ENCODE results near the gene PRR14. TPM values are rescaled to one million over a fixed set of nuclear protein-coding genes. Genes with fewer than 3 reads are reported as not detected.

Gene PRR14
- total and polyA plus RNA-seq, 2 of the 4 experiments (the other 2 are of a cell fraction): 1.4 to 11.9 TPM

DNA sequence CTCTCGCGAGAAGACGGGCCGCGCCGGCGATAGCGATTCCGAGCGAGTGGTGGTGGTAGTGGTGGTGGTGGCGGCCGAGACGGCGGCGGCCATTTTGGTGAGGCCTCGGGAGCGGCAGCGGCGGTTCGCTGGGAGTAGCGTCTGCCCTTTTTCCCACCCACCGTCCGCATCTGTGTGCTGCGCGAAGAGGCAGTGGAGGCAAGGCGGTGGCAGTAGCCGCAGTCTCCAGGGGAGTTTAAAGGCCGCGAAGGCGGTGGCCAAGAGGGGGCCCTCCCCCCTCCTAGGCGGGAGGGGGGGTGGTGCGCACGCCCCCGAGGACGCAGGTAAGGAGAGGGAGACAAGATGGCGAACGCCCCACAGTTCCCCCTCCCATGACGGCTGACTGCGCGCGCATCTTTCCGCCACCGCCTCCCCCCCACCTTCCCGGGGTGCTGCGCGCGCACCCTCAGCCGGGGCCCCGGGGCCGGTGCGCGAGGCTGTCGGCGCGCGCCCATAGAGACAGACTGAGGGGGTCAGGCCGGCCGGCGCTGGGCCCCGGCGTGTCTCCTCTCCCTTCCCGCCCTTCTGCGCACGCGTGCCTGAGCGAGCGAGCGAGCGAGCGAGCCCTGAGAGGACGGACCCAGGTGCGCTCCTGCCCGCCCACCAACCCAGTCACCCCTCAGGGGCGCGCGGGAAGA, 47.5 kb downstream of the PRR14 start (continued):
- peak; percentile 90; the same call in 1 of the 2 replicates for TF ChIP-seq CHD1 (IDR thresholded peaks at IDR 0.05; ENCODE audit: low read depth, low read length)
- TF ChIP-seq RFX5 (IDR thresholded peaks at IDR 0.05; ENCODE audit: low read depth, low read length): no peak

- ChIA-PET CTCF (no interaction called here), POLR2A (ENCODE audit: unreplicated experiment) (no interaction called here)
- Histone ChIP-seq H3K79me1 (ENCODE audit: low read depth in 1 of 2, low read length in 2 of 2) (peaks cover 8 to 37% of the 10 kb centered on the region in 2 experiments; a peak in 3 of 4 replicates), H4K5ac (ENCODE audit: low read depth, low read length) (peak within 1 kb of the TSS; percentile 99), H3K56ac (ENCODE audit: extremely low read depth, insufficient read depth, low read length) (peak within 1 kb of the TSS; percentile 99), H2BK15ac (ENCODE audit: low read depth, low read length) (peak within 1 kb of the TSS; percentile 93; the same call in 1 of the 3 replicates), H3K18ac (ENCODE audit: low read depth, low read length) (peak within 1 kb of the TSS; percentile 97), H2AK9ac (replicated peaks; ENCODE audit: low read depth, low read length, poor library complexity) (peak within 1 kb of the TSS; percentile 100), H2BK120ac (ENCODE audit: low read depth, low read length) (peak within 1 kb of the TSS; percentile 97), H3K27me3 (ENCODE audit: control insufficient read depth, insufficient read depth, low read length) (no peaks in the 10 kb centered on the region), H3K4me3 (ENCODE audit: insufficient read depth, low read depth, low read length) (peak within 1 kb of the TSS; percentile 85), H2BK5ac (ENCODE audit: low read depth, low read length, poor library complexity, severe bottlenecking) (peak within 1 kb of the TSS; percentile 100), H3K9me1 (ENCODE audit: insufficient read depth, low read length) (peaks cover 4% of the 10 kb centered on the region), H4K20me1 (ENCODE audit: insufficient read depth, low read length) (peaks cover 18% of the 10 kb centered on the region), H3K9me3 (ENCODE audit: control insufficient read depth, insufficient read depth, low read length) (no peaks in the 10 kb centered on the region), H3K4me2 (ENCODE audit: low read depth, low read length) (peak within 1 kb of the TSS; percentile 94), H2AK5ac (ENCODE audit: low read depth, low read length) (peak within 1 kb of the TSS; percentile 99), H3K23ac (ENCODE audit: low read depth, low read length) (peak within 1 kb of the TSS; percentile 98), H4K8ac (ENCODE audit: low read depth in 2 of 2, low read length in 2 of 2) (peak within 1 kb of the TSS; percentile 88 to 100), H3K9ac (ENCODE audit: low read depth, low read length) (peak within 1 kb of the TSS; percentile 99), H2AFZ (replicated peaks; ENCODE audit: low read length, poor library complexity) (peak within 1 kb of the TSS; percentile 100), H3K36me3 (ENCODE audit: control insufficient read depth, insufficient read depth, low read length) (peaks cover 21% of the 10 kb centered on the region), H3K4ac (ENCODE audit: low read depth, low read length) (peak within 1 kb of the TSS; percentile 99), H3K27ac (ENCODE audit: insufficient read depth, low read length) (peak within 1 kb of the TSS; percentile 99), H3K4me1 (ENCODE audit: control insufficient read depth, insufficient read depth, low read length) (peaks cover 8% of the 10 kb centered on the region), H2BK20ac (ENCODE audit: low read depth, low read length) (no peak within 1 kb of the TSS), H3K14ac (replicated peaks; ENCODE audit: low read depth, low read length) (peak within 1 kb of the TSS; percentile 99), H4K91ac (ENCODE audit: insufficient read depth, low read depth, low read length) (peak within 1 kb of the TSS; percentile 100)
- in situ Hi-C loops (cut with MboI; ENCODE audit: low sequenced_read_pairs): no loop called here
- BruUV-seq (replicated peaks): TSS peak; percentile 46
- dilution Hi-C loops (cut with HindIII; ENCODE audit: low sequenced_read_pairs, unreplicated experiment): no loop called here
- intact Hi-C loops (cut with micrococcal nuclease): loop anchor here (5.0 kb wide), 1 partner anchor 223 kb away; the partner anchor contains the start of gene FBXL19
- ATAC-seq (ENCODE audit: low read depth) (peak; percentile 69), DNase-seq (peak; percentile 64)
- 5% methylated on average over 6 of the region's 57 CpGs; no CpG with 5 or more reads in 1 of the 2 experiments for WGBS, 2 experiments (ENCODE audit: extremely low coverage in 2 of 2, insufficient read length in 1 of 2)
- TF ChIP-seq SMC3 (IDR thresholded peaks at IDR 0.05; ENCODE audit: low read depth, low read length): no peak
- peak; percentile 12 for TF ChIP-seq RCOR1 (IDR thresholded peaks at IDR 0.05; ENCODE audit: insufficient replicate concordance, low read length)
- no peak for TF ChIP-seq RFX5 (IDR thresholded peaks at IDR 0.05; ENCODE audit: low read depth, low read length)
- TF ChIP-seq POLR2A (IDR thresholded peaks at IDR 0.05; ENCODE audit: low read depth, low read length): no peak
- peak; percentile 80; the same call in 1 of the 2 replicates for TF ChIP-seq MAZ (IDR thresholded peaks at IDR 0.05; ENCODE audit: borderline replicate concordance, low read depth, low read length)
- no peak for TF ChIP-seq MAFK (IDR thresholded peaks at IDR 0.05; ENCODE audit: low read depth, low read length)
- no peak for TF ChIP-seq CEBPB (IDR thresholded peaks at IDR 0.05; ENCODE audit: low read depth, low read length)
- TF ChIP-seq, protein P1, sequence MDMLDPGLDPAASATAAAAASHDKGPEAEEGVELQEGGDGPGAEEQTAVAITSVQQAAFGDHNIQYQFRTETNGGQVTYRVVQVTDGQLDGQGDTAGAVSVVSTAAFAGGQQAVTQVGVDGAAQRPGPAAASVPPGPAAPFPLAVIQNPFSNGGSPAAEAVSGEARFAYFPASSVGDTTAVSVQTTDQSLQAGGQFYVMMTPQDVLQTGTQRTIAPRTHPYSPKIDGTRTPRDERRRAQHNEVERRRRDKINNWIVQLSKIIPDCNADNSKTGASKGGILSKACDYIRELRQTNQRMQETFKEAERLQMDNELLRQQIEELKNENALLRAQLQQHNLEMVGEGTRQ (IDR thresholded peaks at IDR 0.05; ENCODE audit: low read depth, low read length): no peak
- TF ChIP-seq MXI1 (IDR thresholded peaks at IDR 0.05; ENCODE audit: borderline replicate concordance, low read depth, low read length): peak; percentile 53; the same call in 1 of the 2 replicates
- TF ChIP-seq, protein P2, sequence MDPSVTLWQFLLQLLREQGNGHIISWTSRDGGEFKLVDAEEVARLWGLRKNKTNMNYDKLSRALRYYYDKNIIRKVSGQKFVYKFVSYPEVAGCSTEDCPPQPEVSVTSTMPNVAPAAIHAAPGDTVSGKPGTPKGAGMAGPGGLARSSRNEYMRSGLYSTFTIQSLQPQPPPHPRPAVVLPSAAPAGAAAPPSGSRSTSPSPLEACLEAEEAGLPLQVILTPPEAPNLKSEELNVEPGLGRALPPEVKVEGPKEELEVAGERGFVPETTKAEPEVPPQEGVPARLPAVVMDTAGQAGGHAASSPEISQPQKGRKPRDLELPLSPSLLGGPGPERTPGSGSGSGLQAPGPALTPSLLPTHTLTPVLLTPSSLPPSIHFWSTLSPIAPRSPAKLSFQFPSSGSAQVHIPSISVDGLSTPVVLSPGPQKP (IDR thresholded peaks at IDR 0.05; ENCODE audit: borderline replicate concordance, low read depth, low read length): no peak
- TF ChIP-seq FOS (IDR thresholded peaks at IDR 0.05; ENCODE audit: low read depth, low read length): no peak
- TF ChIP-seq BHLHE40 (IDR thresholded peaks at IDR 0.05; ENCODE audit: low read depth, low read length): peak; percentile 11; the same call in 1 of the 2 replicates
- no peak for TF ChIP-seq CHD1 (IDR thresholded peaks at IDR 0.05; ENCODE audit: low read depth, low read length)
Observed at GRCh38 chr16:30698816-30699614, 48.3 kb downstream of the PRR14 start, which contains the start of gene SRCAP. SRCAP (plus strand) TSS chr16:30699171; CDS start chr16:30700825, 1,654 bp downstream.
